Measurements from ENCODE around the gene B3GNT7.

GRCh38 chr2:231410293-231411004 is 14.9 kb downstream of the B3GNT7 start:
- TF ChIP-seq POLR2A (IDR thresholded peaks at IDR 0.05), result no peak
- TF ChIP-seq, protein P1, sequence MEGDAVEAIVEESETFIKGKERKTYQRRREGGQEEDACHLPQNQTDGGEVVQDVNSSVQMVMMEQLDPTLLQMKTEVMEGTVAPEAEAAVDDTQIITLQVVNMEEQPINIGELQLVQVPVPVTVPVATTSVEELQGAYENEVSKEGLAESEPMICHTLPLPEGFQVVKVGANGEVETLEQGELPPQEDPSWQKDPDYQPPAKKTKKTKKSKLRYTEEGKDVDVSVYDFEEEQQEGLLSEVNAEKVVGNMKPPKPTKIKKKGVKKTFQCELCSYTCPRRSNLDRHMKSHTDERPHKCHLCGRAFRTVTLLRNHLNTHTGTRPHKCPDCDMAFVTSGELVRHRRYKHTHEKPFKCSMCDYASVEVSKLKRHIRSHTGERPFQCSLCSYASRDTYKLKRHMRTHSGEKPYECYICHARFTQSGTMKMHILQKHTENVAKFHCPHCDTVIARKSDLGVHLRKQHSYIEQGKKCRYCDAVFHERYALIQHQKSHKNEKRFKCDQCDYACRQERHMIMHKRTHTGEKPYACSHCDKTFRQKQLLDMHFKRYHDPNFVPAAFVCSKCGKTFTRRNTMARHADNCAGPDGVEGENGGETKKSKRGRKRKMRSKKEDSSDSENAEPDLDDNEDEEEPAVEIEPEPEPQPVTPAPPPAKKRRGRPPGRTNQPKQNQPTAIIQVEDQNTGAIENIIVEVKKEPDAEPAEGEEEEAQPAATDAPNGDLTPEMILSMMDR (IDR thresholded peaks at IDR 0.05), result no peak
- TF ChIP-seq POLR2AphosphoS5 (IDR thresholded peaks at IDR 0.05), result no peak
